MCF 10A (cell line): ENCODE measurements around the gene RPS19BP1. TPM values are rescaled to one million over a fixed set of nuclear protein-coding genes. Genes with fewer than 3 reads are reported as not detected.
A peak's percentile ranks its signal among the peaks of the same experiment; 100 is the strongest.

ENCODE experiments used
- BruUV-seq: library from RNA; stranded (reverse); fragments of 400-500 nt; replicated peaks from 2 replicates; lab custom pipeline; 2021; lab: Mats Ljungman, UMichigan
- CTCF ChIA-PET: fragments of 300-600 bp; sonication (Branson Sonifier 250); formaldehyde crosslinking; extraction: SDS; loops from one replicate; lab custom pipeline; 2021; ENCODE audit warnings: antibody characterized with exemption, inconsistent platforms; lab: Yijun Ruan, JAX
- POLR2A ChIA-PET: fragments of 300-600, 350-650 bp; sonication (Branson Sonifier 250); formaldehyde crosslinking; extraction: SDS; loops from one replicate; lab custom pipeline; 2020; ENCODE audit warnings: antibody characterized with exemption, inconsistent platforms; lab: Yijun Ruan, JAX
- DNase-seq: peaks from one replicate; pipeline ENCODE4 v3.0.0-alpha.2; 2018; ENCODE audit not compliant: unreplicated experiment
- H3K27ac Mint-ChIP-seq: one replicate; pipeline ENCODE4 v1.8.0; 2022; ENCODE audit warnings: mild to moderate bottlenecking, low read depth, mixed read lengths; ENCODE audit not compliant: unreplicated experiment
- H3K27me3 Mint-ChIP-seq: one replicate; pipeline ENCODE4 v1.8.0; 2022; ENCODE audit warnings: mixed read lengths; ENCODE audit not compliant: insufficient read depth, unreplicated experiment
- H3K36me3 Mint-ChIP-seq: one replicate; pipeline ENCODE4 v1.8.0; 2022; ENCODE audit warnings: mild to moderate bottlenecking, moderate library complexity, mixed read lengths; ENCODE audit not compliant: insufficient read depth, unreplicated experiment
- H3K4me1 Mint-ChIP-seq: one replicate; pipeline ENCODE4 v1.8.0; 2022; ENCODE audit warnings: mixed read lengths; ENCODE audit not compliant: insufficient read depth, unreplicated experiment
- H3K4me3 Mint-ChIP-seq: one replicate; pipeline ENCODE4 v1.8.0; 2022; ENCODE audit warnings: mild to moderate bottlenecking, moderate library complexity, mixed read lengths; ENCODE audit not compliant: unreplicated experiment
- H3K9me3 Mint-ChIP-seq: one replicate; pipeline ENCODE4 v1.8.0; 2022; ENCODE audit warnings: mixed read lengths; ENCODE audit not compliant: unreplicated experiment
- intact Hi-C: fragments of 100-400 bp; cut with micrococcal nuclease; formaldehyde crosslinking; loops from 2 replicates; pipeline ENCODE4 v1.14.1; 2022
- total RNA-seq: library from RNA; stranded (reverse); gene quantifications from 2 replicates; pipeline ENCODE4 v1.2.3, GENCODE V29; 2022
- TF ChIP-seq, protein P1 (sequence below): fragments of 200-600 bp; IDR thresholded peaks from one replicate; pipeline ENCODE4 v1.8.0; 2022; ENCODE audit warnings: antibody characterized with exemption, mild to moderate bottlenecking; ENCODE audit not compliant: unreplicated experiment

The RPS19BP1 gene
- total RNA-seq, 1 experiment from 2014 or later: 104 TPM

DNA sequence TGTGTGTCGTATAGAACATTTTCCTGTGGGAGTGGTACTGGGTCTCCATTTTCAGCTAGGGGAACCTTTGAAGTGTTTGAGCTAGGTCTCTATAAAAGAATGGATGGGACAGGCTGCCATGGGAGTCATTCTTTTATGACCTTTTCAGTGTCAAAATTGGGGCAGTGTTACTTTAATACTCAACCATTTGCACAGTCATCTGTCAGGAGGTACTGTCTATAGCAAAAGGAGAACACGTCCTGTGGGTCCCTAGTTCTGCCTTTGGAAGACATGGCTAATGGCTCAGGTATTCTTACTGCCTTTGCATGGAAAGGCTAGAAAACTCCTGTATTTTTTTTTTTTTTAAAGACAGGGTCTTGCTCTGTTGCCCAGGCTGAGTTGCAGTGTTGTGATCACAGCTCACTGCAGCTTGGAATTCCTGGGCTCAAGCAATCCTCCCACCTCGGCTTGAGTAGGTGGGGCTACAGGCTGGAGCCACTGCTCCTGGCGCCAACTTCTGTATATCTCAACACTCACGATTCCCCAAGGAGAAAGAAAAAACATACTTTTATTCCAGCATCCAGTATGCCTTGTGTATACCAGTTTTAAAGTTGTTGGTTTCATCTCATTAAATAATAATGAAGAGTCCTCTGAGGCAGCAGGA is 14.3 kb downstream of the RPS19BP1 start:
- peak overlapping the region; percentile 100 for H3K27ac Mint-ChIP-seq
- no peak for DNase-seq
- intact Hi-C loops: no loop called here
- H3K4me3 Mint-ChIP-seq: peak overlapping the region; percentile 93
- CTCF ChIA-PET: interaction anchor here (0.6 to 3.7 kb wide), 5 partner anchors 12 to 815 kb away, joined by 3 to 19 read pairs (median 3); no protein-coding TSS in a partner anchor
- POLR2A ChIA-PET: interaction anchor here (0.6 to 3.8 kb wide), 9 partner anchors 11 to 829 kb away, joined by 3 to 45 read pairs (median 4); partner anchors contain the start of genes MIEF1 and RPL3
- TF ChIP-seq, protein P1, sequence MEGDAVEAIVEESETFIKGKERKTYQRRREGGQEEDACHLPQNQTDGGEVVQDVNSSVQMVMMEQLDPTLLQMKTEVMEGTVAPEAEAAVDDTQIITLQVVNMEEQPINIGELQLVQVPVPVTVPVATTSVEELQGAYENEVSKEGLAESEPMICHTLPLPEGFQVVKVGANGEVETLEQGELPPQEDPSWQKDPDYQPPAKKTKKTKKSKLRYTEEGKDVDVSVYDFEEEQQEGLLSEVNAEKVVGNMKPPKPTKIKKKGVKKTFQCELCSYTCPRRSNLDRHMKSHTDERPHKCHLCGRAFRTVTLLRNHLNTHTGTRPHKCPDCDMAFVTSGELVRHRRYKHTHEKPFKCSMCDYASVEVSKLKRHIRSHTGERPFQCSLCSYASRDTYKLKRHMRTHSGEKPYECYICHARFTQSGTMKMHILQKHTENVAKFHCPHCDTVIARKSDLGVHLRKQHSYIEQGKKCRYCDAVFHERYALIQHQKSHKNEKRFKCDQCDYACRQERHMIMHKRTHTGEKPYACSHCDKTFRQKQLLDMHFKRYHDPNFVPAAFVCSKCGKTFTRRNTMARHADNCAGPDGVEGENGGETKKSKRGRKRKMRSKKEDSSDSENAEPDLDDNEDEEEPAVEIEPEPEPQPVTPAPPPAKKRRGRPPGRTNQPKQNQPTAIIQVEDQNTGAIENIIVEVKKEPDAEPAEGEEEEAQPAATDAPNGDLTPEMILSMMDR: no peak
- no peaks in the 10 kb centered on the region for H3K9me3 Mint-ChIP-seq
- no peaks in the 10 kb centered on the region for H3K27me3 Mint-ChIP-seq
- peaks cover 79% of the 10 kb centered on the region for H3K36me3 Mint-ChIP-seq
- BruUV-seq: no TSS peak
- H3K4me1 Mint-ChIP-seq: peaks cover 14% of the 10 kb centered on the region

DNA sequence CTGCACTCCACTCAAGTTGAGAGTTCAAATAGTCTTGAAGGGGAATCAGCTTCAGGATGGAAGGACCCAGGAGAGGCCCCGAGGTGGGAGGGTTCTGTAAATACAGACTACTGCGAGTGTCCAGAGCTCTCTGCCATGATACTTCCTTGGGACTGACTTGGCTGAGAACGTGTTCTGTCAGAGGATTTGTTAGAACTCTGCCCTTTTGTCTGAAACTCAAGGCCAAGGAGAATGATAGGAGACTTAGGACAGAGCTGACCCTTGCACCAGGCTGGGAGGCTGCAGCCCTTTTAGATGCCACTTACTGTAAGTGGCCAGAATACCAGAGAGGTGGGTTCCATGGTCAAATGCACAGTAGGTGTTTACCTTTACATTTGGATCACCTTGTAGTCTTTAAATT is 15.1 kb downstream of the RPS19BP1 start:
- Mint-ChIP-seq H3K27me3 (no peaks in the 10 kb centered on the region), H3K9me3 (no peaks in the 10 kb centered on the region), H3K4me1 (peaks cover 9% of the 10 kb centered on the region), H3K4me3 (no peak overlapping the region), H3K36me3 (peaks cover 79% of the 10 kb centered on the region), H3K27ac (no peak overlapping the region)
- TF ChIP-seq, protein P1: no peak
- no peak for DNase-seq
- intact Hi-C loops: no loop called here
- CTCF ChIA-PET: interaction anchor here (0.8 to 3.7 kb wide), 3 partner anchors 13 to 507 kb away, joined by 3 to 19 read pairs (median 3); no protein-coding TSS in a partner anchor
- no TSS peak for BruUV-seq
- POLR2A ChIA-PET: interaction anchor here (0.6 to 3.8 kb wide), 9 partner anchors 12 to 1303 kb away, joined by 3 to 45 read pairs (median 3); partner anchors contain the start of gene MIEF1

DNA sequence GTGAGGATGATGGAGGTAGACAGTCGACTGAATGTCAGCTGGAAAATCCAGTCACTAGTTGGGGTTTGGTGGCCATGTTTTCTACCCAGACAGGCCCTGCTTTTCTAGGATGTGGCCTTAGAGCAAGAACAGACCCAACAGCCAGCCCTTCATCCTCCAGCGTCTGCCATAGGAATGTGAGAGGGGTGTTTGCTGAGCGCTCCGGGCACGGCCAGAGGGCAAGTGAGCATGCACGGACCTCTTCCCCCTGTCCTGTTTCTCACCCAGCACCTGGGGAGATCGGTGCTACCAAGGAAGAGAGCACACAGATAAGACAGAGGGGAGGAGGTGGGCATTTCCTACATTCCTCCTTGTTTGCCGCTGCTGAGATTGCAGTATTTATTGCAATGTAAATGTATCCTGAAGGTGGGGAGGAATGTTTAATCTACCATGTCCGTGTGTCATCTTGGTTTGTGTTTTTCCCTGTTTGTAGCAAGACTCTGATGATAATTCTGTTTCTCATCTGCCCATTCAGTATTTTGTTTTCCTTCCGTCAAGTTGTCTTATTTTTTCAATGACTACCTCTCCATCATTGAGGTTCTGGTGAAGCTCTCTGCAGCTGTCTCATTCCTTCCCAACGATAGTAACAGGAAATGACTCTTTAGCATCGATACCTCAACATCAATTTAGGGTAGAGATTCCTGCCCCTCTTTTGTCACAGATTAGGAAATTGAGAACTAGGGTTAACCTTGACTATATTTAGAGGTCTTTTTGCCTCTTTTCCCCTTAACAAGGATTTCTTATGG is 17.1 kb downstream of the RPS19BP1 start:
- POLR2A ChIA-PET: interaction anchor here (0.6 to 3.8 kb wide), 8 partner anchors 12 to 949 kb away, joined by 3 to 45 read pairs (median 4); partner anchors contain the start of genes MIEF1 and RPL3
- intact Hi-C loops: no loop called here
- TF ChIP-seq, protein P1: no peak
- H3K9me3 Mint-ChIP-seq: no peaks in the 10 kb centered on the region
- no peak overlapping the region for H3K4me3 Mint-ChIP-seq
- no peak for DNase-seq
- no peak overlapping the region for H3K27ac Mint-ChIP-seq
- CTCF ChIA-PET: interaction anchor here (0.8 to 3.7 kb wide), 15 partner anchors 10 to 198 kb away, joined by 3 to 19 read pairs (median 4); partner anchors contain the start of gene MIEF1
- H3K4me1 Mint-ChIP-seq: no peaks in the 10 kb centered on the region
- H3K36me3 Mint-ChIP-seq: peaks cover 79% of the 10 kb centered on the region
- no peaks in the 10 kb centered on the region for H3K27me3 Mint-ChIP-seq
- no TSS peak for BruUV-seq
